ENCODE results near the gene SPCS1. TPM values are rescaled to one million over a fixed set of nuclear protein-coding genes. Genes with fewer than 3 reads are reported as not detected.

The SPCS1 gene
- total and polyA plus RNA-seq, 9 of the 15 experiments (the other 6 are each of a cell fraction or from before 2014, with no cell fraction given): 73.9 to 567 (median 127) TPM

- TF ChIP-seq NCOR1 (IDR thresholded peaks at IDR 0.05) (no peak), CHD7 (IDR thresholded peaks at IDR 0.05; ENCODE audit: low read depth, low read length) (no peak), STAT6 (CRISPR knock-in tag; IDR thresholded peaks at IDR 0.05) (no peak), SAFB (IDR thresholded peaks at IDR 0.05; ENCODE audit: borderline replicate concordance, low read depth, low read length) (no peak), NR2C2 (CRISPR knock-in tag; IDR thresholded peaks at IDR 0.05) (peak; percentile 93), NR2C2 (tag; IDR thresholded peaks at IDR 0.05) (peak; percentile 99), ELF1 (tag; IDR thresholded peaks at IDR 0.05) (peak; percentile 88), KHSRP (IDR thresholded peaks at IDR 0.05) (no peak), ZNF830 (CRISPR knock-in tag; IDR thresholded peaks at IDR 0.05) (no peak), CCAR2 (IDR thresholded peaks at IDR 0.05; ENCODE audit: low read depth, low read length) (no peak), ZNF134 (CRISPR knock-in tag; conservative IDR thresholded peaks at IDR 0.05) (no peak), SMC3 (conservative IDR thresholded peaks at IDR 0.05; ENCODE audit: insufficient read depth, low read depth, low read length) (no peak), ELF2 (CRISPR knock-in tag; IDR thresholded peaks at IDR 0.05) (no peak), HNRNPK (IDR thresholded peaks at IDR 0.05; ENCODE audit: low read depth, low read length, poor library complexity, severe bottlenecking) (no peak)
Measured at GRCh38 chr3:52705688-52706686, at the start of gene SPCS1, which contains the start of gene GLT8D1 (continued).

Data from K562 (cell line).